Endothelial cell of umbilical vein (primary cell): ENCODE results near the gene DOCK6. TPM values are rescaled to one million over a fixed set of nuclear protein-coding genes. Genes with fewer than 3 reads are reported as not detected.

Experiments
- BruUV-seq: library from RNA; stranded (reverse); fragments of 400-500 nt; replicated peaks from 2 replicates; lab custom pipeline; 2021; lab: Mats Ljungman, UMichigan
- CTCF ChIA-PET: fragments of 300-600, 350-600 bp; sonication (Branson Sonifier 250); formaldehyde crosslinking; loops from one replicate; lab custom pipeline; 2021; ENCODE audit warnings: antibody characterized with exemption, inconsistent platforms; lab: Charles Lee
- POLR2A ChIA-PET: fragments of 300-600, 350-600 bp; sonication (Branson Sonifier 250); formaldehyde crosslinking; loops from one replicate; lab custom pipeline; 2021; ENCODE audit warnings: antibody characterized with exemption, inconsistent platforms; lab: Charles Lee
- DNase-seq: peaks from one replicate; pipeline ENCODE4 v3.0.0-alpha.2; 2011; ENCODE audit warnings: low read depth, low spot score
- FAIRE-seq: peaks from 2 replicates; lab custom pipeline; 2011; peaks lifted over from hg19 to GRCh38; lab: Jason Lieb, UNC
- H2AFZ ChIP-seq: 2 replicates; pipeline ENCODE4 v1.6.0; 2012; ENCODE audit warnings: low read depth, low read length, control low read depth, inconsistent platforms
- H3K27ac ChIP-seq: 2 replicates; pipeline ENCODE4 v1.5.1; 2011; ENCODE audit warnings: low read depth, mild to moderate bottlenecking, control low read depth, low read length, moderate library complexity; ENCODE audit not compliant: insufficient read depth
- H3K27me3 ChIP-seq, 2 experiments: 2 replicates each; pipeline versions ENCODE4 v1.6.0 to v1.6.1; 2011; ENCODE audit warnings: low read length in 2 of 2, mixed read lengths in 1 of 2; ENCODE audit not compliant: control insufficient read depth in 2 of 2, insufficient read depth in 2 of 2
- H3K36me3 ChIP-seq, 2 experiments: 2 replicates in 1 of 2; 3 replicates in 1 of 2; pipeline ENCODE4 v1.5.1; 2011; ENCODE audit warnings: low read length in 2 of 2, mild to moderate bottlenecking in 1 of 2, moderate library complexity in 1 of 2; ENCODE audit not compliant: control insufficient read depth in 2 of 2, insufficient read depth in 2 of 2; ENCODE audit errors: extremely low read depth in 1 of 2
- H3K4me1 ChIP-seq: 3 replicates; pipeline ENCODE4 v1.5.1; 2011; ENCODE audit warnings: mild to moderate bottlenecking, low read length; ENCODE audit not compliant: control insufficient read depth, insufficient read depth; ENCODE audit errors: extremely low read depth
- H3K4me2 ChIP-seq: 2 replicates; pipeline ENCODE4 v1.6.1; 2011; ENCODE audit warnings: low read length, control low read depth, mixed read lengths; ENCODE audit not compliant: insufficient read depth
- H3K4me3 ChIP-seq, 3 experiments: fragments of 200-600 bp in 1 of 3; sonication (generic), shearing (Covaris generic) in 1 of 3; replicated peaks in 1 of 3; 2 replicates each; pipeline ENCODE4 v1.5.1; 2011 to 2016; ENCODE audit warnings: control low read depth in 3 of 3, low read length in 3 of 3, mild to moderate bottlenecking in 2 of 3, inconsistent platforms in 1 of 3, low read depth in 1 of 3, moderate library complexity in 1 of 3; ENCODE audit not compliant: insufficient read depth in 1 of 3
- H3K79me2 ChIP-seq: 2 replicates; pipeline ENCODE4 v1.6.0; 2012; ENCODE audit warnings: low read length, inconsistent platforms; ENCODE audit not compliant: control insufficient read depth, insufficient read depth
- H3K9ac ChIP-seq: replicated peaks from 2 replicates; pipeline ENCODE3; 2011; ENCODE audit warnings: low read length, control low read depth; ENCODE audit not compliant: insufficient read depth; ENCODE audit errors: extremely low read depth
- H3K9me1 ChIP-seq: replicated peaks from 3 replicates; pipeline ENCODE4 v1.6.0; 2011; ENCODE audit warnings: mild to moderate bottlenecking, low read length; ENCODE audit not compliant: control insufficient read depth, insufficient read depth; ENCODE audit errors: extremely low read depth
- H3K9me3 ChIP-seq: replicated peaks from 2 replicates; pipeline ENCODE4 v1.5.1; 2012; ENCODE audit warnings: low read length, inconsistent platforms; ENCODE audit not compliant: control insufficient read depth, insufficient read depth
- H4K20me1 ChIP-seq: replicated peaks from 2 replicates; pipeline ENCODE3; 2011; ENCODE audit warnings: mild to moderate bottlenecking, low read length; ENCODE audit not compliant: control insufficient read depth, insufficient read depth; ENCODE audit errors: extremely low read depth
- EZH2 ChIP-seq: IDR thresholded peaks from 2 replicates; pipeline ENCODE4 v1.6.1; 2012; ENCODE audit warnings: borderline replicate concordance, low read depth, mild to moderate bottlenecking, moderate library complexity, low read length, inconsistent platforms; ENCODE audit not compliant: severe bottlenecking
- FOS ChIP-seq: IDR thresholded peaks from 2 replicates; pipeline ENCODE4 v1.6.1; 2011; ENCODE audit warnings: mild to moderate bottlenecking, low read length, moderate library complexity, borderline replicate concordance; ENCODE audit not compliant: insufficient read depth
- GATA2 ChIP-seq: IDR thresholded peaks from 2 replicates; pipeline ENCODE4 v1.7.0; 2011; ENCODE audit warnings: low read depth, mild to moderate bottlenecking, moderate library complexity, mixed read lengths, low read length; ENCODE audit not compliant: insufficient read length, insufficient read depth
- JUN ChIP-seq: IDR thresholded peaks from 2 replicates; pipeline ENCODE4 v1.6.1; 2011; ENCODE audit warnings: borderline replicate concordance, low read depth; ENCODE audit not compliant: insufficient read length, insufficient read depth
- MYC ChIP-seq: IDR thresholded peaks from one replicate; pipeline ENCODE4 v1.6.1; 2011; ENCODE audit warnings: mild to moderate bottlenecking, low read depth, low read length
- POLR2A ChIP-seq: IDR thresholded peaks from 2 replicates; pipeline ENCODE4 v1.6.1; 2012; ENCODE audit warnings: low read depth, mild to moderate bottlenecking, control low read depth, low read length
- POLR2AphosphoS5 ChIP-seq: IDR thresholded peaks from 2 replicates; pipeline ENCODE4 v1.6.1; 2012; ENCODE audit warnings: low read depth, mild to moderate bottlenecking, control low read depth, low read length, moderate library complexity; ENCODE audit not compliant: insufficient read depth
- dilution Hi-C: fragments of 300-500 bp; cut with MboI; formaldehyde crosslinking; loops from one replicate; pipeline ENCODE4 v1.15.0; 2019; ENCODE audit warnings: low sequenced_read_pairs; ENCODE audit not compliant: extremely low pct_ligation_motif_present
- intact Hi-C: fragments of 100-400 bp; cut with micrococcal nuclease; formaldehyde crosslinking; loops from one replicate; pipeline ENCODE4 v1.10.0; 2022
- polyA plus RNA-seq, 4 experiments: library from polyadenylated mRNA; depleted of rRNA in 3 of 4; stranded (reverse) in 3 of 4; unstranded in 1 of 4; fragments of >200 nt; gene quantifications; 2 replicates each; pipeline versions ENCODE4 v1.2.1 to v1.2.3, GENCODE V29; 2011 to 2012; ENCODE audit warnings: missing spikeins in 1 of 4
- total RNA-seq: library from RNA; stranded (reverse); gene quantifications from 2 replicates; pipeline ENCODE4 v1.2.3, GENCODE V29; 2021
- TF ChIP-seq, protein P1 (sequence below): IDR thresholded peaks from 2 replicates; pipeline ENCODE4 v1.6.1; 2011; ENCODE audit not compliant: insufficient read depth, insufficient read length
- TF ChIP-seq, protein P2 (sequence below), 2 donors: IDR thresholded peaks; 1 replicate in 1 of 2; 2 replicates in 1 of 2; pipeline ENCODE4 v1.5.1; 2011; ENCODE audit warnings: low read length in 2 of 2, mild to moderate bottlenecking in 2 of 2, moderate library complexity in 2 of 2, control low read depth in 1 of 2, inconsistent platforms in 1 of 2, low read depth in 1 of 2; ENCODE audit not compliant: insufficient read depth in 1 of 2; ENCODE audit errors: extremely low read depth in 1 of 2

Gene DOCK6
- total and polyA plus RNA-seq, 2 donors (not counting 3 experiments of a cell fraction or from before 2014, with no cell fraction given) = 126 to 334 TPM

DNA sequence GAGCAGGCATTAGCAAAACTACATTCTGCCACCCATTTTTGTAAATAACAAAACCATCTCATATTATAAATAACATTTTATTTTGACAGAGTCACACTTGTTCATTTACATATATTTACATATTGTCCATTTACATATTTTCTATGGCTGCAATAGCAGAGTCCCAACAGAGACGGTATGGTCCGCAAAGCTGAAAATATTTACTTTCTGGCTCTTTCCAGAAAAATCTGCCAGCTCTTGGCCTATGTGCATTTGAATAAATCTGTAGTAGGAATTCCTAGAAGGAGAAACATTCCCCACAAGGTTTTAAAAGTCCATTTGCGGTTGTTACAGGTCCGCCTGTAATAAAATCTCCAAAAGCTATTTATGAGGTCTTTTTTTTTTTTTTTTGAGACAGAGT lies 27.9 kb upstream of the DOCK6 start:
- intact Hi-C loops = no loop called here
- no peak for FAIRE-seq
- TF ChIP-seq POLR2AphosphoS5 (no peak), GATA2 (no peak), FOS (no peak), EZH2 (no peak), MYC (no peak), POLR2A (no peak), JUN (no peak)
- TF ChIP-seq, protein P1, sequence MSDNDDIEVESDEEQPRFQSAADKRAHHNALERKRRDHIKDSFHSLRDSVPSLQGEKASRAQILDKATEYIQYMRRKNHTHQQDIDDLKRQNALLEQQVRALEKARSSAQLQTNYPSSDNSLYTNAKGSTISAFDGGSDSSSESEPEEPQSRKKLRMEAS = no peak
- TF ChIP-seq, protein P2, sequence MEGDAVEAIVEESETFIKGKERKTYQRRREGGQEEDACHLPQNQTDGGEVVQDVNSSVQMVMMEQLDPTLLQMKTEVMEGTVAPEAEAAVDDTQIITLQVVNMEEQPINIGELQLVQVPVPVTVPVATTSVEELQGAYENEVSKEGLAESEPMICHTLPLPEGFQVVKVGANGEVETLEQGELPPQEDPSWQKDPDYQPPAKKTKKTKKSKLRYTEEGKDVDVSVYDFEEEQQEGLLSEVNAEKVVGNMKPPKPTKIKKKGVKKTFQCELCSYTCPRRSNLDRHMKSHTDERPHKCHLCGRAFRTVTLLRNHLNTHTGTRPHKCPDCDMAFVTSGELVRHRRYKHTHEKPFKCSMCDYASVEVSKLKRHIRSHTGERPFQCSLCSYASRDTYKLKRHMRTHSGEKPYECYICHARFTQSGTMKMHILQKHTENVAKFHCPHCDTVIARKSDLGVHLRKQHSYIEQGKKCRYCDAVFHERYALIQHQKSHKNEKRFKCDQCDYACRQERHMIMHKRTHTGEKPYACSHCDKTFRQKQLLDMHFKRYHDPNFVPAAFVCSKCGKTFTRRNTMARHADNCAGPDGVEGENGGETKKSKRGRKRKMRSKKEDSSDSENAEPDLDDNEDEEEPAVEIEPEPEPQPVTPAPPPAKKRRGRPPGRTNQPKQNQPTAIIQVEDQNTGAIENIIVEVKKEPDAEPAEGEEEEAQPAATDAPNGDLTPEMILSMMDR (IDR thresholded peaks at IDR 0.05; ENCODE audit: extremely low read depth in 1 of 2, insufficient read depth in 1 of 2, low read depth in 1 of 2, low read length in 2 of 2) = no peak

More for the DNA sequence above, 27.9 kb upstream of the DOCK6 start:
- Histone ChIP-seq H3K4me1 (peaks cover 11% of the 10 kb centered on the region), H3K4me3 (no peak overlapping the region), H2AFZ (no peak overlapping the region), H3K9me3 (no peaks in the 10 kb centered on the region), H3K9ac (no peak overlapping the region), H4K20me1 (no peaks in the 10 kb centered on the region), H3K9me1 (no peaks in the 10 kb centered on the region), H3K27me3 (no peaks in the 10 kb centered on the region), H3K27ac (no peak overlapping the region), H3K79me2 (no peaks in the 10 kb centered on the region), H3K4me2 (no peak overlapping the region), H3K36me3 (no peaks in the 10 kb centered on the region)
- dilution Hi-C loops = no loop called here
- ChIA-PET CTCF (interaction anchor here (0.8 to 6.0 kb wide), 7 partner anchors 34 to 192 kb away, joined by 3 to 28 read pairs (median 4); no protein-coding TSS in a partner anchor), POLR2A (no interaction called here)
- DNase-seq = no peak
- BruUV-seq = no TSS peak
